ENCODE results near the gene CHID1.

DNA sequence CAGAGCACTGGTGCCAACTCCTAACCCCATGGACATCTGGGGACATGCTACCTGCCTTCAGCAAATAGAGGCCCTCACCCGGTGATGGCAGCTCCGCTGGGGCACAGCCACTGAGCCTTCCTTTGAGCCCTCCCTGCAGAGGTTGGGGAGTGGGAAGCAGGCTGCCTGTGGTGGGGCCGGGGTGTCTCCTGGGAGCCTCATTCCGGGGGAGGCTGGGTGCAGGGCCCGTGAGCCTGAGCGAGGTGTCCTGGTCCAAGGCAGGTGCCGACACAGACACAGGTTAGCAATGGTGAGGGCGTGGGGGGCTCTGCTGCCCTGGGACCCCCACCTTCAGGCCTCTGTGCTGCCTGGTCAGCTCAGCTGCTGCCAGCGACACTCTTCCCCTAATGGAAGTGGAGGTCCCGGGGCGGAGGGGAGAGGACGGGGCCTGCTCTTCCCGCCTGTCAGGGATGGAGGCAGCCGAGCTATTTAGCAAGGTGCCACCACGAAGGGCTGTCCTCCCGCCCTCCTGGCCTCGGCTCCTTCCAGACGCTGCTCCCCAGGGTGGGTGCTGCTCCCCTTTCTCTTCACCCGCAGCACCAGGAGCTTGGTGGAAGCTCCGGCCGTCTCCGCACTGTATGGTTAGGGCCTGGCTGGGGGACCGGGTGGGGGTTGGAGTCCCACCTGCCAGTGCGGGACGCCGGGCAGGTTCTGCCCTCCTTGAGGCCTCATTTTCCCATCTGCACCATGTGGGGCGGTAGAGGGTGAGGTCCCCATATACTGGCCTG, 56.7 kb downstream of the CHID1 start:
- TF ChIP-seq, protein P1, sequence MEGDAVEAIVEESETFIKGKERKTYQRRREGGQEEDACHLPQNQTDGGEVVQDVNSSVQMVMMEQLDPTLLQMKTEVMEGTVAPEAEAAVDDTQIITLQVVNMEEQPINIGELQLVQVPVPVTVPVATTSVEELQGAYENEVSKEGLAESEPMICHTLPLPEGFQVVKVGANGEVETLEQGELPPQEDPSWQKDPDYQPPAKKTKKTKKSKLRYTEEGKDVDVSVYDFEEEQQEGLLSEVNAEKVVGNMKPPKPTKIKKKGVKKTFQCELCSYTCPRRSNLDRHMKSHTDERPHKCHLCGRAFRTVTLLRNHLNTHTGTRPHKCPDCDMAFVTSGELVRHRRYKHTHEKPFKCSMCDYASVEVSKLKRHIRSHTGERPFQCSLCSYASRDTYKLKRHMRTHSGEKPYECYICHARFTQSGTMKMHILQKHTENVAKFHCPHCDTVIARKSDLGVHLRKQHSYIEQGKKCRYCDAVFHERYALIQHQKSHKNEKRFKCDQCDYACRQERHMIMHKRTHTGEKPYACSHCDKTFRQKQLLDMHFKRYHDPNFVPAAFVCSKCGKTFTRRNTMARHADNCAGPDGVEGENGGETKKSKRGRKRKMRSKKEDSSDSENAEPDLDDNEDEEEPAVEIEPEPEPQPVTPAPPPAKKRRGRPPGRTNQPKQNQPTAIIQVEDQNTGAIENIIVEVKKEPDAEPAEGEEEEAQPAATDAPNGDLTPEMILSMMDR (IDR thresholded peaks at IDR 0.05): no peak
- TF ChIP-seq EP300 (IDR thresholded peaks at IDR 0.05) (no peak), POLR2A (IDR thresholded peaks at IDR 0.05) (no peak)

Measured in tibial nerve (tissue), 4 donors.